Prostate gland (tissue), 2 donors: ENCODE data around the gene ZDHHC20. TPM values are rescaled to one million over a fixed set of nuclear protein-coding genes. Genes with fewer than 3 reads are reported as not detected.

Experiments
- DNase-seq: peaks from one replicate; pipeline ENCODE4 v3.0.0-alpha.2; 2019; ENCODE audit warnings: low spot score
- H3K27ac ChIP-seq, 2 donors: fragments of 200-600 bp; sonication (generic); 2 replicates each; pipeline ENCODE4 v1.5.1; 2017 to 2019
- H3K27me3 ChIP-seq: fragments of 200-600 bp; sonication (generic); replicated peaks from 2 replicates; pipeline ENCODE4 v1.5.1; 2019; ENCODE audit not compliant: insufficient read depth
- H3K36me3 ChIP-seq, 2 donors: fragments of 200-600 bp; sonication (generic); 1 replicate in 1 of 2; 2 replicates in 1 of 2; pipeline versions ENCODE4 v1.5.1 to v1.8.1; 2017 to 2019
- H3K4me1 ChIP-seq: fragments of 200-600 bp; sonication (generic); replicated peaks from 2 replicates; pipeline ENCODE4 v1.5.1; 2019
- H3K4me3 ChIP-seq, 2 donors: fragments of 200-600 bp; sonication (generic); 2 replicates each; pipeline ENCODE4 v1.5.1; 2017 to 2019
- H3K9me3 ChIP-seq: fragments of 200-600 bp; sonication (generic); 2 replicates; pipeline ENCODE4 v1.5.1; 2017
- POLR2A ChIP-seq: fragments of 450-650 bp; IDR thresholded peaks from one replicate; pipeline ENCODE4 v1.6.1; 2016; ENCODE audit warnings: antibody characterized with exemption, mild to moderate bottlenecking
- POLR2AphosphoS5 ChIP-seq: sonication (generic); formaldehyde crosslinking; IDR thresholded peaks from one replicate; pipeline ENCODE4 v1.6.1; 2017; ENCODE audit warnings: antibody characterized with exemption
- WGBS: methylation state at CpG from one replicate; pipeline ENCODE4 v1.1.5; 2018; 5-methylcytosine and 5-hydroxymethylcytosine counted together
- intact Hi-C: fragments of 100-400 bp; cut with DNase I; formaldehyde crosslinking; loops from one replicate; pipeline ENCODE4 v1.14.2; 2022
- total RNA-seq, 2 donors: library from RNA; depleted of rRNA; stranded (reverse); fragments of >200 nt; gene quantifications; one replicate each; pipeline ENCODE4 v1.1.0, GENCODE V29; 2016
- TF ChIP-seq, protein P1 (sequence below), 4 experiments: fragments of 200-600 bp in 2 of 4; fragments of 450-650 bp in 2 of 4; sonication (generic) in 2 of 4; IDR thresholded peaks; 1 replicate in 3 of 4; 2 replicates in 1 of 4; pipeline ENCODE4 v1.5.1; 2016 to 2019; ENCODE audit warnings: antibody characterized with exemption in 4 of 4, mild to moderate bottlenecking in 2 of 4, moderate library complexity in 2 of 4

The ZDHHC20 gene
- total RNA-seq, 2 donors from 2014 or later: 50.4 to 77.1 TPM

DNA sequence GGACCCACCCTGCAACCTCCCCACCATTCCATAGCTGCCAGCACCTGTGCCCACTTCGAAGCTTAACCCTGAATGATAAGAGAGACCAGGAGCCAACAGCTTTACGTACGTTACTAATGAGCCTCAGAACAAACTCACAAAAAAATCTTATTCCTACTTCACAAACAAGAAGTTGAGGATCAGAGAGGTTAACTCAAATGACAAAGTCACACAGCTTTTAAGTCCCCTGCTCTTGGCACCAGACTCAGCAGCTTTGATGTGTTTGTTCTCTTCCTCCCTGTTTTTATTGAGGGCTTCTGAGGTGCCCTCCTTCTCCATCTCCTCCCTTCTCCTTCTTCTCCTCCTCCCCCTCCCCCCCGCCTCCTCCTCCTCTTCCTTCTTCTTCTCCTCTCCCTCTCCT is 115.4 kb downstream of the ZDHHC20 start:
- Histone ChIP-seq H3K36me3 (no peaks in the 10 kb centered on the region), H3K9me3 (no peaks in the 10 kb centered on the region), H3K4me1 (no peaks in the 10 kb centered on the region), H3K27me3 (no peaks in the 10 kb centered on the region), H3K4me3 (no peak overlapping the region), H3K27ac (no peak overlapping the region)
- intact Hi-C loops: no loop called here
- 95% methylated on average over 4 of the region's 4 CpGs for WGBS
- TF ChIP-seq, protein P1, sequence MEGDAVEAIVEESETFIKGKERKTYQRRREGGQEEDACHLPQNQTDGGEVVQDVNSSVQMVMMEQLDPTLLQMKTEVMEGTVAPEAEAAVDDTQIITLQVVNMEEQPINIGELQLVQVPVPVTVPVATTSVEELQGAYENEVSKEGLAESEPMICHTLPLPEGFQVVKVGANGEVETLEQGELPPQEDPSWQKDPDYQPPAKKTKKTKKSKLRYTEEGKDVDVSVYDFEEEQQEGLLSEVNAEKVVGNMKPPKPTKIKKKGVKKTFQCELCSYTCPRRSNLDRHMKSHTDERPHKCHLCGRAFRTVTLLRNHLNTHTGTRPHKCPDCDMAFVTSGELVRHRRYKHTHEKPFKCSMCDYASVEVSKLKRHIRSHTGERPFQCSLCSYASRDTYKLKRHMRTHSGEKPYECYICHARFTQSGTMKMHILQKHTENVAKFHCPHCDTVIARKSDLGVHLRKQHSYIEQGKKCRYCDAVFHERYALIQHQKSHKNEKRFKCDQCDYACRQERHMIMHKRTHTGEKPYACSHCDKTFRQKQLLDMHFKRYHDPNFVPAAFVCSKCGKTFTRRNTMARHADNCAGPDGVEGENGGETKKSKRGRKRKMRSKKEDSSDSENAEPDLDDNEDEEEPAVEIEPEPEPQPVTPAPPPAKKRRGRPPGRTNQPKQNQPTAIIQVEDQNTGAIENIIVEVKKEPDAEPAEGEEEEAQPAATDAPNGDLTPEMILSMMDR (IDR thresholded peaks at IDR 0.05): no peak
- TF ChIP-seq POLR2AphosphoS5 (no peak), POLR2A (no peak)
- no peak for DNase-seq

DNA sequence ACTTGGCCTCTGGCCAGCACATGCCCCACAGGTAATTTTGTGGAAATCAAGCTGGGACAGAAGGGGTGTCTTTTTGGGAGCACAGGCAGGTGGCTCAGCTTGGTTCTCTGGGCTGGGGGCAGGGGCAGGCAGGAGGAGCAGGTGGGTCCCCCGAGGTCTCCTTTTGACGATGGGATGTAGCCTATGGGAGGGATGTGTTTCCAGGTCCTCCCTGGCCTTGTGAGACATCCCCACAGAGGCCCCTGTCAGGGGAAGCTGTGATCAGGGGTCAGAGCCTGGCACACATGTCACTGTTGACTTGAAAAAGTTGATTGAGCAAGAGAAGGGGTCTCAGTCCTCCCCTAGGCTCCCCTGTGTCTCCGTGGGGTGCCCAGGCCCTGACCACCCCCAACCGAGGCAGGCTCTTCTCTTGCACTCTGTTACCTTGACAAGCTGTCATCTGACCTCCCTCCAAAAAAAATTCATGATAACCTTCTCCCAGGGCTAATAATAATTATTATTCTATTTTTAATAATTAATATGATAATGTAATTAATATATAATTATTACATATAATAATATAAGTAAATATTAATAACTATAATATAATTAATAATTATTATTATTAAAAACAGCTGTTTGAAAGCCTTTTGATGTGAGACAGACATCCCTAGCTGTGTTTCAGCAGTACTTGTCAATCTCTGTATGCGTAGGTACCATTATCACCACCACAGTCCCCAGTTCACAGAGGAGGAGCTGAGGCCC is 116.2 kb downstream of the ZDHHC20 start:
- TF ChIP-seq POLR2AphosphoS5 (no peak), POLR2A (no peak)
- TF ChIP-seq, protein P1 (IDR thresholded peaks at IDR 0.05): no peak
- Histone ChIP-seq H3K9me3 (no peaks in the 10 kb centered on the region), H3K36me3 (no peaks in the 10 kb centered on the region), H3K4me1 (no peaks in the 10 kb centered on the region), H3K27me3 (no peaks in the 10 kb centered on the region), H3K4me3 (no peak overlapping the region), H3K27ac (no peak overlapping the region)
- no peak for DNase-seq
- intact Hi-C loops: no loop called here
- WGBS: 84% methylated on average over 5 of the region's 5 CpGs

DNA sequence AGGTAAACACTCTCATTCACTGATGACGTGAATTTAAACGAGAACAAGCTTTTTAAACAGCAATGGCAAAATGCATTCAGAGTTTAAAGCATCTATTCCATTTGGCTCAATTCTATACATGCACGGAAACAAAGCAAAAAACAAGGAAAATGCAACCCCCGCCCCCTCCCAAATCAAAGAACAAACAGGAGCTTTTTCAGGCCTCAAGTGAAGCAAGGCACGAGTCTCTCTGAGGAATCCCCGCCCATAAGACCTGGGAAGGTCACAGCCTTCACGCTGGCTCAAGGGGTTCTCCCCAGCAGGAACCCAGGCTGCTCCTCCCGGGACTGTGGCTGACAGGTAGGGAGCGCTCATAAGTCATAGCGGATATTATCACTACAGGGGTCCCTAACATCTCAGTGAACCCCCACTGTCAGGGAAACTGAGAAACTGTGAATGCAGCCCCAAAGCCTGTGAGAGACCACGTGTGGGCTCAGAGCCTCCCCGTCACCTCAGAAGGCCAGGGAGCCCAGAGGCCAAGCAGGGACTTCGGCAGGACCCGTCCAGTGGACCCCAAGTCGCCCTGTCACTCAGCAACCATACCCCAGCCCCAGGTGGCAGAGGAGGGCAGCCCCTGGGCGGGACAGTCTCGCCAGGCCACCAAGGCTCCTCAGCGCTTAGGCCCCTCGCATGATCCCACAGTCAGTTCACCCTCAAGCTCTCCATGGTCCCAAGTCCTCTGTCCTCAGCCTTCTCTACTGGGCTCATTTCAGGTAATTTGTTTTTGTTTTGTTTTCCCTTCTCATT is 117.3 kb downstream of the ZDHHC20 start:
- no peaks in the 10 kb centered on the region for H3K36me3 ChIP-seq
- H3K4me3 ChIP-seq: no peak overlapping the region
- no peaks in the 10 kb centered on the region for H3K9me3 ChIP-seq
- H3K27ac ChIP-seq: no peak overlapping the region
- no peaks in the 10 kb centered on the region for H3K27me3 ChIP-seq
- no peak for DNase-seq
- intact Hi-C loops: no loop called here
- 88% methylated on average over 17 of the region's 19 CpGs for WGBS
- H3K4me1 ChIP-seq: no peaks in the 10 kb centered on the region
- TF ChIP-seq POLR2A: no peak
- TF ChIP-seq POLR2AphosphoS5: no peak
- TF ChIP-seq, protein P1 (IDR thresholded peaks at IDR 0.05): no peak

DNA sequence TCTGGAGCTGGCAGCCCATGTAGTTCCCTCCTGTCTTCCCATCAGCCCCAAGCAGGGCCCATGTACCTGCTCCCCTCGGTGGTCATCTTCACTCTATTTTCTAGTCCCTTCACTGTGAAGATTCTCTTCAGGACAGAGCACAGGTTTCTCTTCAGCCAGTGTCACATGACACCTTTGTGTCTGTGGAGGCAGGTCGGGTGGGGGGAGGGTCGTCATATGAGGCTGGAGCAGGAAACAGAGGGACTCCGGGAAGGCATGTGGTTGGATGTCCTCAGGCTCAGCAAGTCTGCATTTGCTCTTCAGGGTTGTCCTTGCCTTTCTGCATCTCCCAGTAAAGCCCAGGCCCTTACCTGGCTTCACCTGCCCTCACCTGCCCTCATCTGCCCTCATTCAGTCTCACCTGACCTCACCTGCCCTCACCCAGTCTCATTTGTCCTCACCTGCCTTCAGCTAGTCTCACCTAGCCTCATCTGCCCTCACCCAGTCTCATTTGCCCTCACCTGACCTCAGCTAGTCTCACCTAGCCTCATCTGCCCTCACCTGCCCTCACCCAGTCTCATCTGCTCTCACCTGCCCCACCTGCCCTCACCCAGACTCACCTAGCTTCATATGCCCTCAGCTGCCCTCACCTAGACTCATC is 120.3 kb downstream of the ZDHHC20 start:
- no peaks in the 10 kb centered on the region for H3K27me3 ChIP-seq
- no peaks in the 10 kb centered on the region for H3K9me3 ChIP-seq
- intact Hi-C loops: no loop called here
- H3K27ac ChIP-seq: no peak overlapping the region
- WGBS: 16% methylated on average over 4 of the region's 4 CpGs
- no peak for DNase-seq
- H3K4me1 ChIP-seq: no peaks in the 10 kb centered on the region
- H3K36me3 ChIP-seq: no peaks in the 10 kb centered on the region
- TF ChIP-seq POLR2AphosphoS5 (no peak), POLR2A (no peak)
- TF ChIP-seq, protein P1 (IDR thresholded peaks at IDR 0.05): no peak
- H3K4me3 ChIP-seq: no peak overlapping the region
